Stimulated activated CD8-positive, alpha-beta memory T cell treated with anti-CD3 and anti-CD28 coated beads, Interleukin-15, amount 100 ng/mL, for 24 hours (primary cell): ENCODE measurements around the gene PFDN6.
A peak's percentile ranks its signal among the peaks of the same experiment; 100 is the strongest.

ENCODE experiments used
- DNase-seq: peaks from one replicate; pipeline ENCODE4 v3.0.0-alpha.2; 2020; ENCODE audit warnings: low read depth

PFDN6 gene

DNA sequence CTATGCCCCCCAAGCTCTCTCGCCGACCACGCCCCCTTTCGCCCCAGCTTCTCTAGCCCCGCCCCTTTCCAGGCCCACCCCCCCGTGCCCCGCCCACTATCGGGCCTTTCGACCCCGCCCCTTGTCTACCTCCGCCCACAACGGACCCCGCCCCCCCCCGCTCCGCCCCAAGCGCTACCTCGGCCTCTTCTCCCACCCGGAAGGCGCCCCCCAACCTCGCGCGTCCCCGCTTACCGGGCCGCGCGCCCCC is 27.9 kb downstream of the PFDN6 start:
- no peak for DNase-seq

DNA sequence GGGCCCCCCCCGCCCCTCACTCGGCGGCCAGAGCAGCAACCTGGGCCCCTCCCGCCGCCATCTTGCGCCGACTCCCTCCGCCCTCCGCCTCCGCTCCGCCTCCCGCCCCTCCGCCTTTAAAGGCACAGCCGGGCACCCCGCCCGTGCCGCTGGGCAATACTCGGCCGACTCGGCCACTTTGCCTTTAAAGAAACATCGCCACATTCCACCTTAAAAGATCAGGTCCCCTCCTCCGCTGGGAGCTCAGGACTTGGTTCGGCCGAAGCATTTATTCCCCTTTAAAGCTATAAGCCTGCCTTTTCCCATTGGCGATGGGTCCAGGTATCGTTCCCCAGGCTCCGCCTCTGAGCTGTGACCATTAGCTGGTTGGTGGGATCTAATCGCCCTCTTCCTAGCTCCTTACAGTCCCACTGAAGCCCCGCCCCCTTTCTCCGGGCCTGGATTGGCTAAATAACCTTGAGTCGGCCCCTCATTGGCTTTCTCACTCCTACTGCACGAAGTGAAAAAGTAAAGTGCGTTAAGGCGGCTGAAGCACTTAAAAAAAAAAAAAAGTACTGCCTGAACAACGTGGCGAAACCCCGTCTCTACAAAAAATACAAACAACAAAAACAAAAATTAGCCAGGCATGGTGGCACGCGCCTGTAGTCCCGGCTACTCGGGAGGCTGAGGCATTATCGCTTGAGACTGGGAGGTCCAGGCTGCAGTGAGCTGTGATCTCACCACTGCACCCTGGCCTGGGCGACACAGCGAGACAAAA is 28.4 kb downstream of the PFDN6 start, which contains the start of gene ZBTB22:
Gene ZBTB22 (minus strand): TSS at position 76 of the 757 bp plus-strand sequence. CDS start 828 bp downstream, outside the sequence.
- peak; percentile 75 for DNase-seq

DNA sequence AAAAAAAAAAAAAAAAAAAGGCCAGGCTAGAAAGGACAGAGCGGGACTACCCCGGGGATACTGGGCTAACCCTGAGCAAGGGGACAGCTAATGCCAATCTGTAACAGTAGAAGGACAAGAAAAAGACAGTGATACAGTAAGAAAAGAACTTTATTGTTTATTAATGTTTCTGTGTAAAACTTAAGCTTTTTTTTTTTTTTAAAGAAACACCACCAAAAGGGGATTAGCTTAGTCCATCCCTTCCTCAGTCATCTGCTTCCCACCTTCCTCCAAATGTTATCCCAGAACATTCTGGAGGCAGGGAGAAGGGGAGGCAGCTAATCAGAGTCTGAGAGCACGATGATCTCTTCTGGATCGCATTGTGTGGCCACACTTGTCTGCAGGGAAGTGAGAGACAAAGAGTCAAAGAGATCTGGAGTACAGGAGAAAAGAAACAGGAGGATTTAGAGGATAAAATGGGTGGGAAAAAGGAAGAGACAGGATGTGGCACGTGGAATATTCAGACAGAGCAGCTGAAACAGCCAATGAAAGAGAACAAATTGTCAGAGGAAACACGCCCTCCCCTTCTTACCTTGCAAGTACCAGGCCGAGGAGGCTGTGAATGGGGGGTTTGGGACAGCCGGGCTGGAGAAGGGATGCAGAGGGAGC is 29.1 kb downstream of the PFDN6 start:
- DNase-seq: no peak

DNA sequence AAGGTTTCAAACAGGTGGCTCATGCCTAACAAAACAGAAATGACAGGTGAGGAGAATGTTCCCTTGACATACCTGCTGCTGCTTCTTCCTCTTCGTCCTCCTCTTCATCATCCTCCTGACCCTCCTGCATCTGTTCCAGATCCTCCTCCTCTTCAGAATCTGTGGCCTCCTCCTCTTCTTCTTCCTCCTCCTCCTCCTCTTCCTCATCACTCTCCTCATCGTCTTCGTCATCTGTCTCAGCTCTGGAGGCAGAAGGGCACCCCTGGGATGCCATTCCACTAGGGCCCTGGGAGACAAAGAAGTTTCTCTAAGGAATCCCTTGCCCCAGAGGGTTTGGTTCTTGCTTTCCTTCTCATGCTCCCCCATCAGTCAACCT is 30.5 kb downstream of the PFDN6 start:
- no peak for DNase-seq

DNA sequence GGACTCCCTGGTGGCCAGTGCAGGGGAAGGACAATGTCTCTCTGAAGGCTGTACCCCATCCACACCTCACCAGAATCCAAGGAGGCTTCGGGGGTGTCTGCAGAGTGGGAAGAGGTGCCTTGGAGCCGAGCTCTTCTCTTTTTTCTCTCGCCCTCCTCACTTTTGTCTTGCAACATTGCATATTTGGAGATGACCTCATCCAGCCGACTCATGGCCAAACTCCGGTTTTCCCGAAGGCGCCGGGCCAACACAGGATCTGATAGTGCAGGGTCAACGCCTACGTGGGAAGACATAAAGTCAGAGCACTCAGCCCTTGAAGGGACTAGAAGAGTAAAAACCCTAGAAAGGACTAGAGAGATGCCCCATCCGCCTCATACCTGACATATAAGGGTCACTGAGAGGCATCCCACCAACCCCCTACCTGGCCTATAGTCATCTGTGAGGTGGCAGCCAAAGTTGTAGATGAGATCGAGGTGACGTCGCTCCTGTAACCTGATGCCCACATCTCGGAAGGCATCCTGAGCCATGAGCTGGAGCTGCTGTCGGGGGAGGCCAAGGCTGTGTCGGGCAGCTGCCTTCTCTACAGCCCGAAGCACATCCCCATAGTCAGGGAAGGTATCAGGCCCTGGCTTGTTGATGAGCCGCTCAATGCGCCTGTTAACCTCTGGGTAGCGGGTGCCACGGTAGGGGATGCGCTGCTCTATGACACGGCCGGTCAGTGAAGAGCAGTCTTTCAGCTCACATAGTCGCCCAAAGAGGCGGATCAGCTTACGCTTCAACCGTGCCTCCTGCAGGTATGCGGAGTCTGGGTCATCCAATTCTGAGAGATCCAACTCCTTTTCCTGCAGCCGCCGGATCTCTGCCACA is 31.1 kb downstream of the PFDN6 start:
- no peak for DNase-seq

DNA sequence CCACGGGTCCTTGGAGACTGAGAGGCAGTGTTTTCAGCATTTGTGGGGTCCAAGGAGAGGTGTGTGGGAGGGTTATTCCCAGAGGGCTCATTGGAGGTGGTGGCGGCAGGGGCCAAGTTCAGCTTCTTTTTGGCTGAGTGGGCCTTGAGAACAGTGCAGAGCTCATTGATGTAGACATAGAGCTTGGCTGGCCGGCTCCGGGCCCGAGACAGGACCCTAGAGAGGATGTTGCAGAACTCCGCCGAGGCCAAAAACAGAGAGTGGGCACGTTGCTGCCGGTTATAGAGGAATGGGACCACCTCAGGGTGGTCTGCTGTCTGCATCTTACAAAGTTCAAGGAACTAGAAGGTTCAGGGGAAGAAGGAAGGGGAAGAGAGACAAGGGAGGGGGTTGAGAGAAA is 31.8 kb downstream of the PFDN6 start:
- no peak for DNase-seq

DNA sequence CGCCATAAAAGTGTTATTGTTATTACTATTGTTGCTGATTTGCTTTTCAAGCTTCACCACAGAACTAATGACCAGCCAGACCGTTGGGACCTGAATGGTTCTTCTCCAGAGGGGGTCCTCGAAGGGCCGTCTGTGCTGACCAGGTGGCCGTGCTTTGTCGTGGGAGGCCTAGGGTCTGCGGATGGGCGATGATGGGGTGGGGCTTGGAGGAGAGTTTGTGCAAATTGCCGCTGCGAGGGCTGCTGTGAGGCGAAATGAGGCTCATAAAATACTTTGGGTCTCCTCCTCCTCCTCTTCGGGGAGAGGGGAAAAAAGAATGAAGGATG is 34.2 kb downstream of the PFDN6 start:
- DNase-seq: no peak

DNA sequence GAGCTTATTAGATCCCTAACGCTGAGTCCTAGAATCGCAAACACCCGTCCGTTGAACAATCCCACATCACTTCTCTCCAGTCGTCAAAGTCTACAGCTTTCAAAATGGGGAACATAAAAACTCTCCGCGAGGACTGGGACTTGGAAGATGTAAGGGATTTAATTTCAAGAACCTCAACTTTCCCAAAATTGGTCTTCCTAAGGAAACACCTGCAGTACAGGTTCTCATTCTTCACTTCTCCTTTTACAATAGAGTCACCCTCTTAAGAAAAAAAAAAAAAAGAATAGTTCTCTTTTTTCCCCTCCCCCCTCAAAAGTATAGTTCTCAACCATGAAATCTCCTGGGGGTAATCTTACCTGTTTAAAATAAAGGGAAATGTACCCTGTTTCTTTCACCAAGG is 34.7 kb downstream of the PFDN6 start:
- no peak for DNase-seq

DNA sequence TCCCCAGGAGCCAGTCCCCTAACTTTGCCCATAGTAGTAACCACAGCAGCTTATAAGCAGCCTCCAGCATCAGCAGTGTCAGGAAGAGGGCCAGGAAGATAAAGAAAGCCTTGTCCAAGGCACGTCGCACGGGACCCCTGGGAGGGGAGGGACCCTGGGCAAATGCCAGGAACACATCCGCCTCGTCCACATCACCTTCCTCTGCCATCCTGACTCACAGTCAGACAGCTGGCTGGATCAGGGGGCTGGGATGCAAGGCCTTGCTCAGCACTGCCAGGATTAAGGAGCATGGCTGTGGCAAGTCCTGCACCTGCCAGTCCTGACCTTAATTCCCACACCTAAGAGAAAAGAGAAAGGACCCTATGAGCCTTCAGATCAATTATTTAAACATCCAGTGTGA is 39.7 kb downstream of the PFDN6 start:
- DNase-seq: no peak

DNA sequence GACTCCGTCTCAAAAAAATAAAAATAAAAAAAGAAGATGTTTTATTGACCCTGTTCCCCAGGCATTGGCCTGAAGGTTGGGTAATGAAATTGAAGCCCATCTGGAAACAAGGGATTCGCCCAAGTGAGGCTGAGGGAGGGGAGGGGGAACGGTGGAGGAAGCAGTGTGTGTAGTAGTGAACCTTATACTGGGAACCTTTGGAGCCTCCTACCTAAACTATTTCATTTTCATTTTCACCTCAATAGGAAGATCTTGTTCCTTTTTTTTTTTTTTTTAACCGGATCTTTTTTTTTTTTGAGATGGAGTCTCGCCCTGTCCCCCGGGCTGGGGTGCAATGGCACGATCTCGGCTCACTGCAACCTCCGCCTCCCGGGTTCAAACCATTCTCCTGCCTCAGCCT is 41.3 kb downstream of the PFDN6 start:
- DNase-seq: no peak

DNA sequence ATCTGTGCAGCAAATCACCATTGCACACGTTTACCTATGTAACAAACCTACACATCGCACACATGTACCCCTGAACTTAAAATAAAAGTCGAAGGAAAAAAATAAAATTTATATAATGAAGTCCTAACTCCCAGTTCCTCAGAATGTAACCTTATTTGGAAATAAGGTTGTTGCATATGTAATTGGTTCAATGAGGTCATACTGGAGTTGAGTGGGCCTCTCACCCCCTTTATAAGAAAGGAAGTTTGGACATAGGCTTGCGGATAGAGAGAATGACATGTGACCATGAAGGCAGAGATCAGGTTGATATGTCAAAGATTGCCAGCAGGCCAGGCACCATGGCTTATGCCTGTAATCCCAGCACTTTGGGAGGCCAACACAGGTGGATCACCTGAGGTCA is 44.3 kb downstream of the PFDN6 start:
- DNase-seq: no peak

DNA sequence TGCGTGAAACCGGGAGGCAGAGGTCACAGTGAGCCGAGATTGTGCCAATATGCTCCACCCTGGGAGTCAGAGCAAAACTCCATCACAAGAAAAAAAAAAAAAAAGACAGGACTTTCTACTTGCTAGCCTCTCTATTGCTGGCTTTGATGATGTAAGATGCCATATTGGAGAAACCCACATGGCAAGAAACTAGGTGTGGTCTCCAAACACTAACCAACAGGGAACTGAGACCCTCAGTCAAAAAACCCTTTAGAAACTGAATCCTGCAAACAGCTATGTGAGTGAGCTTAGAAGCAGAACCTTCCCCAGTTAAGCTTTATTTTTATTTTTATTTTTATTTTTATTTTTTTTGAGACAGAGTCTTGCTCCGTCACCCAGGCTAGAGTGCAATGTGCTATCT is 46.5 kb downstream of the PFDN6 start:
- DNase-seq: no peak

DNA sequence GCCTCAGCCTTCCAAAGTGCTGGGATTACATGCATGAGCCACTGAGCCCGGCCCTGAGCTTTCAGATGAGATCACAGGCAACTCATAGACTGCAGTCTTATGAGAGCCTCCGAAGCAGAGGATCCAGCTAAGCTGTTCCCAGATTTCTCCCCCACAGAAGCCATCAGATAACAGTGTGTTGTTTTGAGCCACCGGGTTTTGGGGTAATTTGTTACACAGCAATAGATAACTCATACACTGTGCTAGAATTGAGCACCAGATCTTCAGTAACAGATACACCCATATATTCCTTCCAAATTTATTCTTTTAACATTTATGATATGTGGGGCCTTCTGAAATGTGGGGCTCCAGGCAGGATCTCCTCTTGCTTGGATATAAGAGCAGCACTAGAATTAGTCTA is 47.1 kb downstream of the PFDN6 start:
- DNase-seq: no peak

DNA sequence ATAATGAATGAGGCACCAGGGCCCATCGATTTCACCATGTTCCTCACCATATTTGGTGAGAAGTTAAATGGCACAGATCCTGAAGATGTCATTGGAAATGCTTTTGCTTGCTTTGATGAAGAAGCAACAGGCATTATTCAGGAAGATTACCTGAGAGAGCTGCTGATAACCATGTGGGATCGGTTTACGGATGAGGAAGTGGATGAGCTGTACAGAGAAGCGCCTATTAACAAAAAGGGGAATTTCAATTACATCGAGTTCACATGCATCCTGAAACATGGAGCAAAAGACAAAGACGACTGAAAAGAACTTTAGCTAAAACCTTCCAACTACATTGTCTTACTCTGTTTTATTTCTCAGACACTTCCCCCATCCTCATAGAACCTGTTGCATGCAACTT is 49.8 kb downstream of the PFDN6 start:
- DNase-seq: no peak
